GM21619 (cell line): Measurements from ENCODE around the gene MSANTD2.
A peak's percentile ranks its signal among the peaks of the same experiment; 100 is the strongest.

Experiments used
- ATAC-seq: cut with Tn5 transposase; IDR thresholded peaks from one replicate; pipeline ENCODE4 v1.9.1; 2021; ENCODE audit not compliant: unreplicated experiment

MSANTD2 gene

GRCh38 chr11:124754710-124755109 lies 45.5 kb downstream of the MSANTD2 start:
- no peak for ATAC-seq

GRCh38 chr11:124754309-124754708 lies 45.9 kb downstream of the MSANTD2 start:
- ATAC-seq: no peak

GRCh38 chr11:124753624-124754023 lies 46.6 kb downstream of the MSANTD2 start:
- no peak for ATAC-seq

- no peak for ATAC-seq
These were observed 47.0 kb downstream of the MSANTD2 start for GRCh38 chr11:124753205-124753604.

GRCh38 chr11:124752471-124753102 lies 47.6 kb downstream of the MSANTD2 start:
- no peak for ATAC-seq

GRCh38 chr11:124751741-124752470 lies 48.3 kb downstream of the MSANTD2 start, which contains the start of gene VSIG2:
TSS of gene VSIG2 (minus strand) at chr11:124752255. CDS start at chr11:124752137, 118 bp downstream.
- ATAC-seq: no peak

GRCh38 chr11:124751391-124751740 lies 48.8 kb downstream of the MSANTD2 start:
- ATAC-seq: no peak

GRCh38 chr11:124749912-124750311 lies 50.3 kb downstream of the MSANTD2 start:
- ATAC-seq: no peak

GRCh38 chr11:124748481-124749343 lies 51.5 kb downstream of the MSANTD2 start:
- ATAC-seq: no peak

- ATAC-seq: no peak
These were observed 52.1 kb downstream of the MSANTD2 start for GRCh38 chr11:124748100-124748418.

GRCh38 chr11:124747406-124748099 lies 52.7 kb downstream of the MSANTD2 start:
- ATAC-seq: no peak

- peak; percentile 92 for ATAC-seq
These were observed 53.5 kb downstream of the MSANTD2 start for GRCh38 chr11:124746621-124747243.

- peak; percentile 17 for ATAC-seq
These were observed 54.2 kb downstream of the MSANTD2 start for GRCh38 chr11:124745835-124746620.

- ATAC-seq: no peak
These were observed 54.9 kb downstream of the MSANTD2 start for GRCh38 chr11:124745270-124745834.

- no peak for ATAC-seq
These were observed 57.2 kb downstream of the MSANTD2 start for GRCh38 chr11:124743050-124743449.

GRCh38 chr11:124742555-124742954 lies 57.7 kb downstream of the MSANTD2 start:
- no peak for ATAC-seq

GRCh38 chr11:124740277-124740882 lies 59.8 kb downstream of the MSANTD2 start:
- ATAC-seq: peak; percentile 40

GRCh38 chr11:124739479-124740276 lies 60.5 kb downstream of the MSANTD2 start, which contains the start of gene NRGN:
TSS of gene NRGN (plus strand) at chr11:124739942. CDS start at chr11:124740085, 143 bp downstream.
- ATAC-seq: peak; percentile 99
